ENCODE results near the gene TRIM31. TPM values are rescaled to one million over a fixed set of nuclear protein-coding genes. Genes with fewer than 3 reads are reported as not detected.

Gene TRIM31
- total and polyA plus RNA-seq, 10 of the 15 experiments (the other 5 are each of a cell fraction or from before 2014, with no cell fraction given), result 0.09 to 20.5 (median 0.31) TPM; not detected in 3

DNA sequence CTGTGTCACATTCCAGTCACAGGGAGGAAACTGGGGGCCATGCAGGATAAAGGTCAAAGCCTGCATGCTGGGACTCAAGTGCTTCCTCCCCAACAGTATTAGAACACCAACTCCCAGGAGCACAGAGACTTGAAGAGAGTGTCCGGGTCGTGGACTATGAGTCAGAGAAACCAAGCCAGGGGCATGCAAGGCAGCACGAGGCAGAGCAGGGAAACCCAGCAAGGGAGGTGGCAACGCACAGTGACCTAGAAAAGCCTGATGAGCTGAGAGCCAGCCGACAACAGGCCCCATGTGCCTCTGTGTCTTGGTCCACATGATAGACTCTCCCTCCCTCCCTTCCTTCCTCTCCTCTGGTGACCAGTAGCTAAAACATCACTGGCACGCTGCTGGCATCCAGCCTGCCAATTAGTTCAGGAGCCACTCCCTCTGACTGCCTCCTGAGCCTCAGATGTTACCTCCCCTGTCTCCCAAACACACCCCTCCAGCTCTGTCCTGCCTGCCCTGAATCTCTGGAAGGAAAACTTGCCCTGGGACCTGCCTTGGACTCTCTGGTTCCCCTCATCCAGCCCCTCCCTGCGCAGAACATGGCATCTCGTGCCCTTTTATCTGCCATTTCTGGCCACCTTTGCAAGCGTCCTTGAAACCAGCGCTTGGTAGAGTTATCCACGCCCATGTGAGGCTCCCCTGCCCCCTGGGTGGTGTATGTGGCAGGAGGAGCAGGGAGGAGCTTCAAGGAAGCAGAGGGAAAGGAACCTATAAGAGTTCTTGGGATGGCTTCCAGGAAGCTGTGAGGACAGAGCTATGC, 21.1 kb downstream of the TRIM31 start (continued):
- TF ChIP-seq NFIC (IDR thresholded peaks at IDR 0.05; ENCODE audit: low read depth, low read length), result no peak
- TF ChIP-seq LARP7 (IDR thresholded peaks at IDR 0.05), result no peak
- TF ChIP-seq MEF2A (IDR thresholded peaks at IDR 0.05; ENCODE audit: insufficient read depth, low read depth, low read length), result no peak
- TF ChIP-seq PML (IDR thresholded peaks at IDR 0.05; ENCODE audit: low read length), result no peak
- no peak for TF ChIP-seq SREBF2 (IDR thresholded peaks at IDR 0.05; ENCODE audit: low read length)
- no peak for TF ChIP-seq CHD2 (IDR thresholded peaks at IDR 0.05; ENCODE audit: borderline replicate concordance, low read depth, low read length)
- TF ChIP-seq NR2F1 (conservative IDR thresholded peaks at IDR 0.05), result no peak
- TF ChIP-seq ZSCAN29 (IDR thresholded peaks at IDR 0.05), result no peak
- no peak for TF ChIP-seq EED (IDR thresholded peaks at IDR 0.05; ENCODE audit: low read depth)
- no peak for TF ChIP-seq FOS (IDR thresholded peaks at IDR 0.05; ENCODE audit: borderline replicate concordance, extremely low read depth, insufficient read length)
- TF ChIP-seq TCF12 (IDR thresholded peaks at IDR 0.05; ENCODE audit: low read depth, low read length), result no peak

DNA sequence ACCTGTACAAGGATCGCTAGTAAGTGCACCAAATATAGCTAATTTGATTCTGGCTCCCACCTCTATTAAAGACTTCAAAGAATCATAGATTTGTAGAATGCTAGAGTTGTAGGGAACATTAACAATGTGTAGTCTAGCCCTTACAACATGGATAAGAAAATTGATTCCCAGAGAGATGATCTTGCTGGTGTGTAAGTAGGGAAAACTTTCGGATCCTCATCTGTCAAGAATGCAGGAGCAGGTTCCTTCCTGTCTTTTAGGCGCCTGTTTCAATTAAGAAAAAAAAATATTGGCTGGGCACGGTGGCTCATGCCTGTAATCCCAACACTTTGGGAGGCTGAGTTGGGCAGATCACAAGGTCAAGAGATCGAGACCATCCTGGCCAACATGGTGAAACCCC, 25.0 kb downstream of the TRIM31 start:
- no peak for DNase-seq (ENCODE audit: low read depth, low spot score)
- WGBS (ENCODE audit: insufficient coverage, insufficient replicate concordance, low lambda C conversion rate, missing lambda C conversion rate), result 30% methylated on average over 5 of the region's 5 CpGs
- POLR2A ChIA-PET, result no interaction called here
- RAD21 ChIA-PET (ENCODE audit: unreplicated experiment), result interaction anchor here (1.3 to 1.8 kb wide), 2 partner anchors 14 to 16 kb away, joined by 3 to 10 read pairs; no protein-coding TSS in a partner anchor
- intact Hi-C loops (cut with micrococcal nuclease; ENCODE audit: unreplicated experiment) (no loop called here), in situ Hi-C loops (cut with MboI) (no loop called here)
- FAIRE-seq, result no peak
- no TSS peak for BruUV-seq (replicated peaks)
- SMC1A ChIA-PET (ENCODE audit: uncharacterized antibody, unreplicated experiment), result interaction anchor here (1.2 to 2.1 kb wide), 2 partner anchors 22 to 44 kb away, joined by 7 to 9 read pairs; no protein-coding TSS in a partner anchor
- Histone ChIP-seq H2AFZ (ENCODE audit: control insufficient read depth, low read depth, low read length) (no peak overlapping the region), H3K79me2 (ENCODE audit: control insufficient read depth, insufficient read depth, low read length) (no peaks in the 10 kb centered on the region), H4K20me1 (ENCODE audit: control insufficient read depth, insufficient read depth) (no peaks in the 10 kb centered on the region), H3K9ac (ENCODE audit: control insufficient read depth, insufficient read depth, low read length) (no peak overlapping the region), H3K4me1 (ENCODE audit: control insufficient read depth, insufficient read depth, low read length) (no peaks in the 10 kb centered on the region), H3K27me3 (replicated peaks in 1 of 2; ENCODE audit: control insufficient read depth in 2 of 2, insufficient read depth in 2 of 2, low read length in 1 of 2) (peaks cover 0 to 3% of the 10 kb centered on the region in 2 experiments; a peak in 2 of 4 replicates), H3K27ac (ENCODE audit: control insufficient read depth, insufficient read depth) (no peak overlapping the region), H3K4me2 (ENCODE audit: control insufficient read depth, insufficient read depth) (no peak overlapping the region), H3K4me3 (no peak overlapping the region), H3K36me3 (ENCODE audit: control insufficient read depth in 2 of 2, insufficient read depth in 2 of 2, low read length in 1 of 2) (no peaks in the 10 kb centered on the region), H3K9me3 (replicated peaks; ENCODE audit: control insufficient read depth, insufficient read depth, low read length) (no peaks in the 10 kb centered on the region)
- CTCF ChIA-PET, result interaction anchor here (0.6 to 1.4 kb wide), 6 partner anchors 10 to 1988 kb away, joined by 3 to 5 read pairs (median 4); no protein-coding TSS in a partner anchor
- no peak for ATAC-seq
- TF ChIP-seq PML (IDR thresholded peaks at IDR 0.05; ENCODE audit: low read length) (no peak), SP1 (IDR thresholded peaks at IDR 0.05; ENCODE audit: low read depth, low read length) (no peak), SUPT20H (IDR thresholded peaks at IDR 0.05; ENCODE audit: borderline replicate concordance, control insufficient read depth, low read depth, low read length) (no peak), RAD21 (IDR thresholded peaks at IDR 0.05; ENCODE audit: insufficient read depth, low read depth, low read length) (no peak), NFYB (IDR thresholded peaks at IDR 0.05; ENCODE audit: insufficient read depth, low read depth, low read length) (no peak), WRNIP1 (IDR thresholded peaks at IDR 0.05; ENCODE audit: borderline replicate concordance, low read depth, low read length) (no peak), TAF1 (IDR thresholded peaks at IDR 0.05; ENCODE audit: borderline replicate concordance, low read depth, low read length) (no peak), BCL11A (IDR thresholded peaks at IDR 0.05; ENCODE audit: low read depth, low read length) (no peak), PAX5 (IDR thresholded peaks at IDR 0.05; ENCODE audit: borderline replicate concordance, low read depth, low read length) (no peak), SUZ12 (IDR thresholded peaks at IDR 0.05; ENCODE audit: unreplicated experiment) (no peak), ZNF217 (IDR thresholded peaks at IDR 0.05) (no peak), SRF (IDR thresholded peaks at IDR 0.05; ENCODE audit: low read depth in 2 of 2, low read length in 2 of 2) (no peak), NBN (IDR thresholded peaks at IDR 0.05) (no peak), KLF5 (IDR thresholded peaks at IDR 0.05; ENCODE audit: partially characterized antibody) (no peak), RELA (IDR thresholded peaks at IDR 0.05; ENCODE audit: borderline replicate concordance, partially characterized antibody) (no peak), RCOR1 (conservative IDR thresholded peaks at IDR 0.05; ENCODE audit: low read depth, low read length) (no peak), EP300 (IDR thresholded peaks at IDR 0.05; ENCODE audit: borderline replicate concordance in 1 of 2, control insufficient read depth in 1 of 2, low read depth in 2 of 2, low read length in 2 of 2) (no peak)

Measured in GM12878 (cell line).